GM18870 (cell line): ENCODE measurements around the gene PIGN.

Experiments used
- ATAC-seq: cut with Tn5 transposase; IDR thresholded peaks from one replicate; pipeline ENCODE4 v1.9.1; 2021; ENCODE audit warnings: moderate library complexity; ENCODE audit not compliant: unreplicated experiment

The PIGN gene

DNA sequence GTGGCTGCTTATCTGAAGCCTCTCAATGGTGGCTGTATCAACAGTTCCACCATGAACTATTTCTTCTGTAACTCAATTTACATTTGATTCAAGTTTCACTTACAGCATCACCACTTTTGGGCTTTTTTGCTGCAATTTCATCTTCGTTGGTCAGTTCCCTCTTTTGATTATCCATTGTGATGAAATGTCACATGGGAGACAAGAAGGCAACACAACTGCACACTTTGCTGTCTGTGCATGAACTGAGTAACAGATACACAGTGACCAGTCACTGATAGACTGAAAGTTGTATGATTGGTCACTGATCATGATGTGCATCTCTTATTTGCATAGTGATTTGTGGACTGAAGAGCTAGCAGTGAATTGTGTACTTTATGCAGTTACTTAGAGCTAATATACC, 163.3 kb downstream of the PIGN start:
- ATAC-seq, result no peak

DNA sequence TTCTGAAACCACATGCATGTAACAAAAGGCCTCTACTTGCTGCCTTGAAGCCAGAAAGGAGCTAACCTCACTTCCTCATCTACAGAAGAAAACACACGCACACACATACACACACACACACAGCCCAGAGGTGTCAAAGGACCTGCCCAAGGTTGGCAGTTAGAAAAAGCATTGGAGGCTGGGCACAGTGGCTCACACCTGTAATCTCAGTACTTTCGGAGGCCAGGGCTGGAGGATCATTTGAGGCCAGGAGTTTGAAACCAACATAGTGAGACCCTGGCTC, 168.2 kb downstream of the PIGN start:
- no peak for ATAC-seq

DNA sequence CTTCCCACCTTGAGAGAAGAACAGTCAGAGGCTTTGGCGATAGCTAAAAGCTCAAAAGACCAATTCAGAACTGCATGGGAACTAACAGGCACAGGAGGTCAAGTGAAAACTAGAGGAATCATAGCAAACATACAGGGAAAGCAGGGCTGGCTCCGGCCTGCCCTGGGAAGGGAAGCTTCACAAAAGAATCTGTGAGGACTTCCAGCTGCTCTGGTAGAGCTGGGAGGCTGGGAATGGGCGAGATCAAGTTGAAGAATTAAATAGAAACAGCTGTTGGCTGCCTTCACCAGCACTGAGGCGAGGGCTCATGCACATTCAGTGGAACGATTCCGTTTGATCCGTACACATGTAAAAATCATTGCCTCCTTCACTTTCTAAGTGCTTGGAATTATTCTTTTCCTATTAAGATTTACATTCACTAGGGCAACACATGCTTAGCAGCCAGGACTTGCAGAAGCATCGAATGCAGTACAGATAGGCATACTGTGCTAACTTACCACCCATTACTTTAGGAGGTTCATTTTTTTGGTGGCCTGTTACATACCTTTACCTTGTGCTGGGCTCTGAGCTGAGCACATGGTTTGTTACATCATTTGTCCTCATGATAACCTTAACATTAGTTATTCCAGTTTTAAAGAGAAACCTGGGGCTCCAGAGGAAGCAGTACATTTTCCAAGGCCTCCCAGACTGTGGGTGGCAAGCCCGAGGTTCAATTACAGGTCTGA, 168.7 kb downstream of the PIGN start:
- no peak for ATAC-seq

DNA sequence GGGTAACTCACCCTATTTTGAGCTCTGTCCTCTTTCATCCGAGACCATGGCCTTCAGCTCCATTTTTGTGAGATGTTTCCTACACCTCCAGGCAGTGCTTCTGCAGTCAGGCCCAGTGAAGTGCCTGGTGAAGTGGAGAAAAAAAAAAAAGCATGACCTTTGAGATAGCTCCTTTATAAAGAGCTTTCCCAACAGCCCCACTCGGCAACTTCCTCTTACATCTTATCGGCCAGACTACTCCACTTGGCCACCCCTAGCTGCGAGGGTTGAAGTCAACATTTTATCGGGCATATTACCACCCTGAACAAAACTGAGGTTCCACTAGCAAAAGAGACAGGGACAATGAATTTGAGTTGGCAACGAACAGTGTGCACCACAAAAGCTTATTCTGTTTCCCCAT, 169.2 kb downstream of the PIGN start:
- no peak for ATAC-seq

DNA sequence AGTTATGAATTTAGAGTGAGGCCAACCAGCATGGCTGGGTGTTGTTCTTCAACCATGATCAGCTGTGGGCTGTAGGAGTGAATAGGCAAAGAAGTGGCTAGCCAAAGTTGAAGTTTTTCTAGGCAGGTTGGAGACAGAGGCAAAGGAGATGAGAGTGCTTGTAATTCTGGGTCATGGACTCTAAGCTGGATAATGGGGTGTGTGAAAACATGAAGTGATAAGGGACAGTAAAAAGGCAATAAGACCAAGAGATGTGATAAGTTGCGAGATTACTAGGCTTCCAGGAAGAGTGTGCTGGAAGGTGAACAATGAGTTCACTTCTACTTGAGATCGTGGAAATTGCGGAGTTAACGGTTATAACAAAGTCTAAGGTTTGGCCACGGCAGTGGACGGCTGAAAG, 175.4 kb downstream of the PIGN start:
- ATAC-seq, result no peak

DNA sequence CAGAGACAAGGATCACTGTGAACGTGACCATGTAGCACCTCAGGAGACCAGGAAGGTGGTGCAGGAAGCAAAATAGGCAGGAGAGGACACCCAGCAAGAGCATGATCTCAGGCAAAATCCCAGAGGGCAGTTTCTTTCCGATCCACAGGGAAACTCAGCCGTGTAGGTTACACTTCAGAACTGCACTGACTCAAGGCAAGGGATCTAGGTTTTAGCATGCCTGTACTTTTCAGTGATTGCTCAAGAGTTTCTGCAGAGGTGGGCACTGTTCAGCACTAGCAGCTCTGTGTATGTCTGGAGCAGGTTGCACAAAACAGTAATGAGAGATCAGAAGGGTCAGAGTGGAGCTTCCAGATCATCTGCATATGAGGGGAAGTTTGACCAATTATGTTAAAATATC, 177.3 kb downstream of the PIGN start:
- no peak for ATAC-seq

DNA sequence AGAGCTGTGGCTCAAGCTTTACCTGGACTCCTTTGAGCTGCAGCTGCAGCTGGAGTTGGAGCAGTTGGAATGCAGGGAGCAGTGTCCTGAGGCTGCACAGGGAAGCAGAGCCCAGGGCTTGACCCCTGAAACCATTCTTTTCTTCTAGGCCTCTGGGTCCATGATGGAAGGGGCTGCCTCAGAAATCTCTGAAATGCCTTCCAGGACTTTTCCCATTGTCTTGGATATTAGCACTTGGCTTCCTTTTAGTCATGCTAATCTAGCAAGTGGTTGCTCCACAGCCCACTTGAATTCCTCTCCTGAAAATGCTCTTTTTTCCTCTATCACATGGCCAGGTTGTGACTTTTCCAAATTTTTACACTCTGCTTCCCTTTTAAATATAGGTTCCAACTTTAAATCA, 185.5 kb downstream of the PIGN start:
- ATAC-seq, result no peak

DNA sequence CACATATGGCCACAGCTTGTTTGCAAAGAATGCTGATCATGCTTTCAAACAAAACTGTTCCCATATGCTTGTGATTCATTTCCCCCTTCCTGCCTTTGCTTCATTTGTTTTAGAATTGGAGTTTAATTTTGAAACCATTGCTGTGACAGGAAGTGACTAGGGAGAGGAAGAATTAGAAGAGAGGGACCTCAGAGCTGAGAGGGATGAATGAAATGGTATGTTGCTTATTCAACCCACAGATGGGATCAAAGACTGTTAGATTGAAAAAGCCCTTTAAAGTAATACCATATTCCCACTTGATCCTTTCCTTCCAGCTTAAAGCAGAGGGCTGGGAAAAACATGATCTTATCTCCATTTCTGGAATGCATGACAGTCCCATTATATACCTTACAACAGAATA, 187.9 kb downstream of the PIGN start:
- ATAC-seq, result no peak

DNA sequence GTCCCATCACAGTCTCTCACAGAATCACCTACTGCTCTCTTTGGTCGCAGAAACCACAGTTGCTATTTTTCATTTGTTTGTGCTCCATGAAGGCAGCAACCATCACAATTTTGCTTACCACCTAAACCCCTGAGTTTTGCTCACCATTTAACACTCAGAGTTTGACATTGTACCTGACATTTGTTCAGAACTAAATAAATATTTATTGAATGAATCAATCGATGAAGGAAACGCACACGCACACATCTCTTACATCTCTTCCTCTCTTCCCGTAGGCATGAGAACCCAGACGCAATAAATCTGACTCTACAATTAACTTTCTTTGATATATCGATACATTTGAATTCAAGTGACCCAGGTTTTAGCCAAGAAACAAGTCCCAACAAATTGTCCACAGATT, 188.5 kb downstream of the PIGN start:
- ATAC-seq, result no peak

DNA sequence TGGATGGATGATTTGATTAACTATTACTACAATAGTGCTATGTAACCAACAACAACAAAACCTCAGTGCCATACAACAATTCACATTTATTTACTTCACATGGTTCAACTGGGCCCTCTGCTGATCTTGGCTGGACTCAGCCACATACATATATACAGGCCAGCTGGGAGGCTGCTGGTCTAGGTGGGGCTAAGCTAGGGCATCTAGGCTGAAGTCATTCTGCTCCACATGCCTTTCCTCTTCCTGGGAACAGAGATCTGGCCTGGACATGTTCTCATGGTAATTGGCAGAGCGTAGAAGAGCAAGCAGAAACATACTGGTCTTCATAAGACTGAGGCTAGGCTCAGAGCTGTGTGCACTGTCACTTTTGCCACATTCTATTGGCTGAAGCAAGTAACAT, 191.2 kb downstream of the PIGN start:
- ATAC-seq, result no peak

DNA sequence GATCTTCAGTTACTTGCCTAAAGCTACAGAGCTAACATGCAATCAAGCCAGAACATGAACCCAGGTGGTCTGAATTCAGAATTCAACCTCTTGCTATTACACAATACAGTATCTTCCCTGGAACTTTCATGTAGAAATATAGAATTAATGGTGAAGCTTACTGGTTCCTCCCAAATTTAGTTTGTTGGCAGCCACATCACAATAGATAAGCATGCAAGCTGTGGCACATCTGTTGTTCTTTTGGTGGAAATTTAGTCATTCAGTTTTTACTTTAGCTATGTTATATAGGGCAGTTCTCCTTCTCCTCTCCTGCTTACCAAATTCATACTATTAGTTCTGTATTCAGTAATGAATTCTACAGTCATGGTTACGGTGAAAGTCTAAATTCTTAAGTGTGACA, 193.0 kb downstream of the PIGN start:
- ATAC-seq, result no peak

DNA sequence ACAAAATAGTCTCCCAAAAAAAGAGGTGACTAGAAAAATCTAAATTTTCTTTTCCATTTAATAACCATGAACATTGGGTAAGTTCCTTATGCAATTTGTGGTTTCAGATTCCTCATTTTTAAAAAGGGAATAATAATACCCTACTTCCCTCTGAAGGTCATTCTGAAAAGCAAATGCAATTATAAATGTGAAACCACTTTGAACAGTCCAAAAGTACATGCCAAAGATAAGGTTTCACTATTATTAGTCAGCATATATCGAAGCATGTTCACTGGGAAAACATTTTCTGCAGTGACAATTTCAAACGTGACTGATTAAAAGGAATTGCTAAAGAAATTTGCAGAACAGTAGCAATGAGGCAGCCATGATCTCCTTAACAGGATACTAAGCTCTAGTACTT, 193.9 kb downstream of the PIGN start:
- ATAC-seq, result no peak

DNA sequence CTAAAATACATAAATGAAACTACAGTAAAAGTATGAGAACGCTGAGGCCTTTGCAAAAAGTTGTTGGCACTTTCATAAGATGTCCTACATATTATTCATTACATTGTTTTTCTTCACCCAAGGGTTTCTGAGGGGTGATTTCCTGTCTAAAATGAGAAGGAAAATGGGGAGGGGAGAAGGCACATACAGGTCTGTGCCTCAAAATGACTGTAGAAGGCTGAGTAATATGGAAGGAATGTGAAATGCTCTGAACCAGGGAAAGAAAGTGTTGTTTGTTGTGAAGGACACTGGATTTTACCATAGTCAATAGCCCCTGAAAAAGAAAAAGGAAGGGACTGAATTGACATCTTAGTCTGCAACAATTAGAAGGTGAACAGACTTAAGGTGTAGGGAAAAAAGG, 194.6 kb downstream of the PIGN start:
- no peak for ATAC-seq

DNA sequence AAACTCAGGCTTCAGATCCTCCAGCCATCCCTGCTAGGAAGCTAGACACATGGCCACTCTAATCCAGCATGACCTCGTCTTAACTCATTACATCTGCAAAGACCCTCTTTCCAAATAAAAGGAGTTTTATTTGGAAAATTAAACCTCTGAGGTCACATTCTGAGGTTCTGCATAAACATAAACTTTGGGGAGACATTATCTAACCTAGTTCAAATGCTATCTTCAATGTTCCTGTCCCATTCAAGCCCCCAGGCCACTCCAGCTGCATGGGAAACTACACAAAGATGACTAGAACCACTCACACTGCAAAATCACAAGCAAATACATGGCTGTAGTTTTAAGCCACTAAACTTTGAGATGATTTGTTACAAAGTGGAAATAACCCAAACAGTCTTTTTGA, 195.0 kb downstream of the PIGN start:
- ATAC-seq, result no peak

DNA sequence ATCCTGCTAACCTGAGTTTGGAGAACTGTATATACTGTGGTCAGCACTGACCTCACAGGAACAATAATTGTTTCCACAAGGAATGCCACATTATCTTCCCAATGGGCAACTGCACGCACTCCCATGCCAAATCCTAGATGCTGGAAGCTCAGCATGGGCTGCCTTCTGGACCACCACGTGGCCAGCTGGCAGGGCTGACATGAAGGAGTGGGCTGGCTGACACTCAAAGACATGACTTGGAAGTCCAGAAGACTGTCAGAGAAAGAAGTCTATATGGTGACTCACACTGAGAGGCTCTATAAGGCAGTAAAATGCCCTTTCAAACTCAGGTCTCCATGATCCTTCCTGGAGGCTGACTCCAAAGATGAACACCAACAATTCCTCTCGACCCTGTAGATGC, 195.7 kb downstream of the PIGN start:
- ATAC-seq, result no peak
